BLaER1 (cell line): ENCODE measurements around the gene ITIH3.

Experiments
- H3K27ac ChIP-seq: shearing (Covaris generic); formaldehyde crosslinking; 2 replicates; pipeline ENCODE4 v1.8.1; 2022
- H3K27me3 ChIP-seq: shearing (Covaris generic); formaldehyde crosslinking; 2 replicates; pipeline ENCODE4 v1.8.1; 2022
- H3K36me3 ChIP-seq: shearing (Covaris generic); formaldehyde crosslinking; 2 replicates; pipeline ENCODE4 v1.8.1; 2022
- H3K4me1 ChIP-seq: shearing (Covaris generic); formaldehyde crosslinking; 2 replicates; pipeline ENCODE4 v1.8.1; 2022
- H3K4me2 ChIP-seq: shearing (Covaris generic); formaldehyde crosslinking; 2 replicates; pipeline ENCODE4 v1.8.1; 2022
- H3K4me3 ChIP-seq: shearing (Covaris generic); formaldehyde crosslinking; 2 replicates; pipeline ENCODE4 v1.8.1; 2022
- H3K9ac ChIP-seq: shearing (Covaris generic); formaldehyde crosslinking; 2 replicates; pipeline ENCODE4 v1.8.1; 2022
- H3K9me3 ChIP-seq: shearing (Covaris generic); formaldehyde crosslinking; 2 replicates; pipeline ENCODE4 v1.8.1; 2022
- H4K20me1 ChIP-seq: shearing (Covaris generic); formaldehyde crosslinking; 2 replicates; pipeline ENCODE4 v1.8.1; 2022
- Cebpa-rat ChIP-seq: shearing (Covaris generic); IDR thresholded peaks from 2 replicates; pipeline ENCODE4 v1.8.1; 2022

ITIH3 gene

GRCh38 chr3:52805270-52806039 lies 10.9 kb downstream of the ITIH3 start:
- no peaks in the 10 kb centered on the region for H3K27me3 ChIP-seq
- no peak overlapping the region for H3K4me3 ChIP-seq
- H3K4me2 ChIP-seq: peak overlapping the region; percentile 93
- H3K36me3 ChIP-seq: peaks cover 20% of the 10 kb centered on the region; the same call in 1 of the 2 replicates
- peak overlapping the region; percentile 64 for H3K9ac ChIP-seq
- peak overlapping the region; percentile 98 for H3K27ac ChIP-seq
- no peak for TF ChIP-seq Cebpa-rat
- peaks cover 72% of the 10 kb centered on the region for H3K4me1 ChIP-seq
- no peaks in the 10 kb centered on the region for H3K9me3 ChIP-seq
- no peaks in the 10 kb centered on the region for H4K20me1 ChIP-seq

GRCh38 chr3:52809149-52809548 lies 14.6 kb downstream of the ITIH3 start:
- Histone ChIP-seq H3K4me3 (peak overlapping the region; percentile 48; the same call in 1 of the 2 replicates), H4K20me1 (no peaks in the 10 kb centered on the region), H3K27me3 (no peaks in the 10 kb centered on the region), H3K4me2 (peak overlapping the region; percentile 93), H3K9me3 (no peaks in the 10 kb centered on the region), H3K27ac (peak overlapping the region; percentile 98), H3K36me3 (peaks cover 16% of the 10 kb centered on the region; the same call in 1 of the 2 replicates), H3K4me1 (peaks cover 100% of the 10 kb centered on the region), H3K9ac (peak overlapping the region; percentile 79)
- TF ChIP-seq Cebpa-rat: no peak

- Histone ChIP-seq H3K9me3 (no peaks in the 10 kb centered on the region), H3K4me3 (peak overlapping the region; percentile 48; the same call in 1 of the 2 replicates), H4K20me1 (no peaks in the 10 kb centered on the region), H3K4me2 (peak overlapping the region; percentile 93), H3K27me3 (no peaks in the 10 kb centered on the region), H3K36me3 (peaks cover 16% of the 10 kb centered on the region; the same call in 1 of the 2 replicates), H3K4me1 (peaks cover 100% of the 10 kb centered on the region), H3K27ac (peak overlapping the region; percentile 98), H3K9ac (peak overlapping the region; percentile 79)
- TF ChIP-seq Cebpa-rat: no peak
Observed at GRCh38 chr3:52809662-52810377, 15.2 kb downstream of the ITIH3 start.

GRCh38 chr3:52810923-52811322 lies 16.3 kb downstream of the ITIH3 start:
- peak overlapping the region; percentile 98 for H3K27ac ChIP-seq
- no peaks in the 10 kb centered on the region for H3K9me3 ChIP-seq

GRCh38 chr3:52811452-52812011 lies 16.9 kb downstream of the ITIH3 start:
- Histone ChIP-seq H3K4me3 (no peak overlapping the region), H3K9ac (no peak overlapping the region), H3K27me3 (no peaks in the 10 kb centered on the region), H4K20me1 (no peaks in the 10 kb centered on the region), H3K9me3 (no peaks in the 10 kb centered on the region), H3K4me2 (peak overlapping the region; percentile 93), H3K4me1 (peaks cover 100% of the 10 kb centered on the region), H3K36me3 (peaks cover 13% of the 10 kb centered on the region; the same call in 1 of the 2 replicates), H3K27ac (peak overlapping the region; percentile 98)
- TF ChIP-seq Cebpa-rat: no peak

More at GRCh38 chr3:52810923-52811322, 16.3 kb downstream of the ITIH3 start:
- peaks cover 100% of the 10 kb centered on the region for H3K4me1 ChIP-seq
- H3K4me2 ChIP-seq: peak overlapping the region; percentile 93
- H3K9ac ChIP-seq: peak overlapping the region; percentile 48
- no peak for TF ChIP-seq Cebpa-rat
- no peak overlapping the region for H3K4me3 ChIP-seq
- no peaks in the 10 kb centered on the region for H4K20me1 ChIP-seq
- peaks cover 16% of the 10 kb centered on the region; the same call in 1 of the 2 replicates for H3K36me3 ChIP-seq
- H3K27me3 ChIP-seq: no peaks in the 10 kb centered on the region

GRCh38 chr3:52813810-52814209 lies 19.2 kb downstream of the ITIH3 start:
- Histone ChIP-seq H4K20me1 (no peaks in the 10 kb centered on the region), H3K27ac (peak overlapping the region; percentile 98), H3K4me3 (no peak overlapping the region), H3K9me3 (no peaks in the 10 kb centered on the region), H3K36me3 (no peaks in the 10 kb centered on the region), H3K4me1 (peaks cover 92% of the 10 kb centered on the region), H3K27me3 (no peaks in the 10 kb centered on the region), H3K9ac (peak overlapping the region; percentile 20; the same call in 1 of the 2 replicates), H3K4me2 (peak overlapping the region; percentile 42)
- TF ChIP-seq Cebpa-rat: no peak

- peaks cover 91% of the 10 kb centered on the region for H3K4me1 ChIP-seq
- peak overlapping the region; percentile 46 for H3K27ac ChIP-seq
- no peaks in the 10 kb centered on the region for H4K20me1 ChIP-seq
- H3K9ac ChIP-seq: no peak overlapping the region
- H3K4me2 ChIP-seq: no peak overlapping the region
- H3K4me3 ChIP-seq: no peak overlapping the region
- H3K9me3 ChIP-seq: no peaks in the 10 kb centered on the region
- H3K27me3 ChIP-seq: no peaks in the 10 kb centered on the region
- H3K36me3 ChIP-seq: no peaks in the 10 kb centered on the region
- no peak for TF ChIP-seq Cebpa-rat
Observed at GRCh38 chr3:52816199-52816598, 21.6 kb downstream of the ITIH3 start.

- Histone ChIP-seq H4K20me1 (no peaks in the 10 kb centered on the region), H3K27ac (peak overlapping the region; percentile 46; the same call in 1 of the 2 replicates), H3K36me3 (no peaks in the 10 kb centered on the region), H3K9ac (no peak overlapping the region), H3K4me1 (peaks cover 87% of the 10 kb centered on the region), H3K4me2 (no peak overlapping the region), H3K4me3 (no peak overlapping the region), H3K27me3 (no peaks in the 10 kb centered on the region), H3K9me3 (no peaks in the 10 kb centered on the region)
- TF ChIP-seq Cebpa-rat: no peak
Observed at GRCh38 chr3:52816654-52817053, 22.1 kb downstream of the ITIH3 start.

GRCh38 chr3:52817221-52817620 lies 22.6 kb downstream of the ITIH3 start:
- Histone ChIP-seq H3K4me2 (no peak overlapping the region), H3K36me3 (no peaks in the 10 kb centered on the region), H4K20me1 (no peaks in the 10 kb centered on the region), H3K27me3 (no peaks in the 10 kb centered on the region), H3K4me1 (peaks cover 81% of the 10 kb centered on the region), H3K27ac (peak overlapping the region; percentile 75; the same call in 1 of the 2 replicates), H3K9me3 (no peaks in the 10 kb centered on the region), H3K4me3 (no peak overlapping the region), H3K9ac (no peak overlapping the region)
- TF ChIP-seq Cebpa-rat: no peak
